Measurements from ENCODE around the gene TMEM131L. TPM values are rescaled to one million over a fixed set of nuclear protein-coding genes. Genes with fewer than 3 reads are reported as not detected.
"Not testable (repeated sequence)": the region's sequence is repeated elsewhere in the genome, so short reads cannot be mapped to it uniquely, and the experiment has no call there.

Gene TMEM131L
- total RNA-seq, 1 donor from 2014 or later, result 42.4 TPM

DNA sequence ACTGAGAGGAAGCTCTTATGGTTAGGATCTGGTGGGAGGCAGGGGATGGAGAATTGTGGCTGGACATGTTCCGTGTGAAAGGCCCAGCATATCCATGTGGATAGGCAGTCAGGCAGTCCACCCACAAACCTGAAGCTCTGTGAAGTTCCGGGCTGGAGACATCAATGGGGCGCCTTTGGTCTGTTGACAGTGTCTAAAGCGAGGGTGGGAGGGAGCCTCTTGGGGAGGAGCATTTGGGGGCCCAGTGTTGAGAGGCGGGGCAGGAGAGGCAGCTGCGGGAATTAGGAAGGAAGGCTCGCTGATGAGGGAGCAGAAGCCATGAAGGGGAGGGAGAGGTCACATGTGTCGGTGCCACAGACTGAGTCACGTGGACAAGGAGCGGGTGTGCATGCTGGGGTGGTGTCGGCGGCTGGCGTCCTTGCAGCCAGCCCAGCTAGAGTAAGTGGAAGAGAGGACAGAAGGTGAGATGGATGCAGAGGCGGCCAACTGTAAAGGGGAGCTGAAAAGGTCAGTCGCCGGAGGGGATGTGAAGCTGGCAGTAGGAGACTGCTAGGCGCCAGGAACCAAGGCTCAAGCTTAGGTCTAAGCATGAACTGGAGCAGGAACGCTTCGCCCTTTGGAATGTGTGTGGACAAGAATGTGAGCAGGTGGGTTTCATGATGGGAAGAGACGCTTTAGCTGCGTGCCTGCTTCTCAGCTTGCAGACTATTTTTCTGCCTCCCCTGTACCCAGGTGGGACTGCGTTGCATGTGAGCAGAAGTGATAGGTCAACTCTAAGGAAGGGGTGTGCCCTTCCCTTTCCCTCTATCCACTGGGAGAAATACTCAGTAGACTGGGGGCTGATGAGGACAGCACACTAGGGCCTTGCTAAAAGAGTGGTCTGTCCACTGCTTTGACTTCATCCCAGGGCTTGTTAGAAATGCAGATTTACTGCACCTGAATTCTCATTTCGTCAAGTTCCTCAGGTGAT is 174.0 kb downstream of the TMEM131L start:
- DNase-seq (ENCODE audit: low spot score in 2 of 2) (no peak), FAIRE-seq (no peak)

DNA sequence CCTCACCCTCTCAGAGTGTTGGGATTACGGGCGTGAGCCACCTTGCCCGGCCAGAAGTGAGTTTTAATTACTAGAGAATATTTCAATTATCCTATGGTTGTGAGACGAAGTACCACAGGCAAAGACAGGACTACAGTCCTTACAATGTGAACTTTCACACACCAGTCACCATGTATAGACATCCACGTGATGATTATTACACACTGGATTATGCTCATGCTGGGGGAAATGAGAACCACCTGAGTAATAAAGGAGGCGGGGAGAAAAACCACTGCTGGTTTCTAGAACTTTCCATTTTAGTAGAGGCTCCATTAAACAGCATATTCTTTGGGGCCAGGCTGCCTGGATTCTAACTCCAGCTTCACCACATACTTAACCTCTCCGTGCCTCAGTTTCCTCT is 175.4 kb downstream of the TMEM131L start:
- no peak for FAIRE-seq
- no peak for DNase-seq (ENCODE audit: low spot score in 2 of 2)

- DNase-seq (ENCODE audit: low spot score in 2 of 2) (peak in 1 of 2 donors; percentile 28), FAIRE-seq (peak; percentile 65)
These were observed 177.5 kb downstream of the TMEM131L start for GRCh38 chr4:153643406-153644383.

DNA sequence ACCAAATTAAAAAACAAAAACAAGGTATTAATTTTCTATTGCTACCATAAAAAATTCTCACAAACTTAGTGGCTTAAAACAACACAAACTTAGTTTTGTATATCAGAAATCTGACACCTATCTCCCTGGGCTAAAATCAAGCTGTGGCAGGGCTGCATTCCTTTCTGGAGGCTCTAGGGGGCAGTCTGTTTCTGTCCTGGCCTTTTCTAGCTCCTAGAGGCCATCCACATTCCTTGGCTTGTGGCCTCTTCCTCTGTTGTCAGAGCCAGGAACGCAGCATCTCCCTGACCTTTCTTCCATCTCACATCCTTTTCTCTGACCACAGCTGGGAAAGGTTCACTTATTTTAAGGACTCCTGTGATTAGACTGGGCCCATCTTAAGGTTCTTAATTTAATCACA is 179.0 kb downstream of the TMEM131L start:
- DNase-seq (ENCODE audit: low spot score in 2 of 2) (no peak), FAIRE-seq (no peak)

DNA sequence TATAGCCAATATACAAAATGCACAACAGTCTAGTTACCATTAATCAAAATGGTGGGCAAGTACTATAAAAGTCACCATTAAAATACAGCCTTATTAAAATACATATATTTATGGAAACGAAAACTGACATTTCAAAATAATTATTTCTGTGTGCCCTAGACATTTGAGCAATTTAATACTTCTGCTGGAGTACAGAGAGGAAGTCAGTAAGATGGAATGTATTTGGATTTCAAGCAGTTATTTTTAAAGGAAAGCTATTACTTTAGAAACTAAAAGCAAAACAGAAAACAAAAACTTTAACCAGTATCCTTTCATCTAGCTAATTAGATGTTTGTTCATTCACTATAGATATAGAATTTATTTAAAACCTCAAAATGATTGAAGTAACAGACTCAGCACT is 180.1 kb downstream of the TMEM131L start:
- DNase-seq (ENCODE audit: low spot score in 2 of 2) (no peak), FAIRE-seq (no peak)

DNA sequence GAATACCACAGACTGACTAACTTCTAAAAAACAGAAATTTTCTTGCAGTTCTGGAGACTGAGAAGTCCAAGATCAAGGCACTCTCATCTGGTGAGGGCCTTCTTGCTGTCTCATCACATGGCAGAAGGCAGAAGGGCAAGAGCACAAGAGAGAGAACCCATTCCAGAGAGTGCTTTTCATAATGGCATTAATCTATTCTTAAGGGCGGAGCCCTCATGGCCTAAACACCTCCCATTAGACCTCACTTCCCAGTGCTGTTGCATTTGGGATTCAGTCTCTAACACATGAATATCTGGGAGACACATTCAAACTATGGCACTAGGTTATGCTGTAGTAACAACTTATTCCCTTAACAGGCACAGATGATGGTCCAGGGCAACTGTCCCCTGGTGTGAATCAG is 180.8 kb downstream of the TMEM131L start:
- DNase-seq (ENCODE audit: low spot score in 2 of 2) (no peak), FAIRE-seq (no peak)

GRCh38 chr4:153647975-153648374 is 181.8 kb downstream of the TMEM131L start:
- no peak for DNase-seq (ENCODE audit: low spot score in 2 of 2)
- no peak for FAIRE-seq

- no peak for DNase-seq (ENCODE audit: low spot score in 2 of 2)
These were observed 183.4 kb downstream of the TMEM131L start for GRCh38 chr4:153649572-153649991.

GRCh38 chr4:153651116-153651515 is 185.0 kb downstream of the TMEM131L start:
- no peak for FAIRE-seq
- DNase-seq (ENCODE audit: low spot score in 2 of 2), result no peak

More at GRCh38 chr4:153649572-153649991, 183.4 kb downstream of the TMEM131L start:
- no peak for FAIRE-seq

- DNase-seq (ENCODE audit: low spot score in 2 of 2) (no peak), FAIRE-seq (no peak)
These were observed 185.4 kb downstream of the TMEM131L start for GRCh38 chr4:153651587-153651986.

DNA sequence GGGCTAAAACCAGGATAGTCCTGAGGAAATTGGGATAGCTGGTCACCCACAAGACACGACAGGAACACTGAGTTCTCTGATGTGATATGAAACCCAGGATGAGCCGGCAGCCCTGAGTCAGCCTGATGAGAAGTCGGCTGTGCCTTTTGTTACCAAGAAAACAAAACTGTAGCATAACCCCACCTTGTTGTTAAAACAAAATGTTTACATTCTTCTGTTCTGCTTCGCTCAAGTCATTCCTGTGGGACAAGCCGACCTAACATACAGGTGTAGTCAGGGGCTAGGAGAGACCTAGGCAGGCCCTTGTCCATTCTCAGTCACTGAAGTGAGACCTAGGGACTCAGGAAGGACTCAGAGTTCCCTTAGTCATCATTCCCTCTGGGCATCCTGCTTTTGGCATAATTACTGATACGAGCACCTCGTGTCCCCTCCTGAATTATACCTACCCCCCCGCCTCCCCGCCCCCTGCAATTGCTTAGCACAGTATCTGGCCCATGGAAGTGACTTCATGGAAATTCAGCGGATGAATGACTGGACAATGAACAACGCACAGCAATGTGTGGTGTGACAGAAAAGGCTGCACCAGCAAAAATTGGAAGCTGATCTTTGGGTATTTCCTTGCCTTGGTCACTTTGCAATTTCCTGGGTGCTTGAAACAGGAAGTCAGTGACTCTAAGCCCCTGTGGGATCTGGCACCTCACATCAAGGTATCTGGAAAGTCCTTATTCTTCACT is 186.1 kb downstream of the TMEM131L start:
- DNase-seq (ENCODE audit: low spot score in 2 of 2), result no peak

DNA sequence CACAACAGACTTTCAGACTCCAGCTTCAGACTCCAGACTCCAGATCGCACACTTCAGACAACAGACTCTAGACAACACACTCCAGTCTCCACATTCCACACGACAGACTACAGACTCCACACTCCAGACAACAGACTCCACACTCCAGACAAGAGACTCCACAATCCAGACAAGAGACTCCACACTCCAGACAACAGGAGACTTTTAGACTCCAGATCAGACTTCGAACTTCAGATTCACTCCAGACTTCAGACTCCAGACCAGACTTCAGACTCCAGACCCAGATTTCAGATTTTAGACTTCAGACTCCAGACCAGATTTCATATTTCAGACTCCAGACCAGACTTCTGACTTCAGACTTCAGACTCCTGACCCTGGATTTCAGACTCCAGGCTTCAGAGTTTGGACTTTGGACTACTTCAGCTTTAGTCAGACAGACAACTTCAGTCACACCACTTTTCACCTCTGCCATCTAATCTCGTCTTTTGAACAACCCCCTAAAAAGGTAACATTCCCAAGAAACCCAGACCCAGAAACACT is 188.9 kb downstream of the TMEM131L start:
- DNase-seq (ENCODE audit: low spot score in 2 of 2), result no peak
- FAIRE-seq, result no peak

More for the DNA sequence above, 186.1 kb downstream of the TMEM131L start:
- FAIRE-seq, result no peak

DNA sequence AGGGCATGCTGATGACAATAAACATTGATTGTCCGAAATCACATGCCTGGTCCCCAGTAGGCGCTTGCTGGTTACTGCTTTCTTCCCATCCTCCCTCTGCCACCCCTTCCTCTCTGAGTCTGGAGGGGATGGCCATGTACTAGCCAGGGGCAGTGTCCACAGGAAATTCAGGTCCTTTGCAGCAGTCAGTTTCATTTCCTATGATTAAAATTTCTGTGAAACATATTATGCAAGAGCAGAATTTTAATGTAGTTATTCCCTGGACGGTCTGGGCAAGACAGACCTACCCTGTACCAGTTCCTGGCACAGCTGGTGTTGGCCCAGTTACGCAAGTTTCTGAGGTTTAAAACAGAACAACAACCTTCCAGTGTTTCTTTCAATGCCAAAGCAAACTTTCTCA is 189.8 kb downstream of the TMEM131L start:
- no peak for DNase-seq (ENCODE audit: low spot score in 2 of 2)
- no peak for FAIRE-seq

- DNase-seq (ENCODE audit: low spot score in 2 of 2) (no peak), FAIRE-seq (no peak)
These were observed 195.2 kb downstream of the TMEM131L start for GRCh38 chr4:153661215-153661822.

- DNase-seq (ENCODE audit: low spot score in 2 of 2) (no peak), FAIRE-seq (no peak)
These were observed 195.7 kb downstream of the TMEM131L start for GRCh38 chr4:153661908-153662307.

DNA sequence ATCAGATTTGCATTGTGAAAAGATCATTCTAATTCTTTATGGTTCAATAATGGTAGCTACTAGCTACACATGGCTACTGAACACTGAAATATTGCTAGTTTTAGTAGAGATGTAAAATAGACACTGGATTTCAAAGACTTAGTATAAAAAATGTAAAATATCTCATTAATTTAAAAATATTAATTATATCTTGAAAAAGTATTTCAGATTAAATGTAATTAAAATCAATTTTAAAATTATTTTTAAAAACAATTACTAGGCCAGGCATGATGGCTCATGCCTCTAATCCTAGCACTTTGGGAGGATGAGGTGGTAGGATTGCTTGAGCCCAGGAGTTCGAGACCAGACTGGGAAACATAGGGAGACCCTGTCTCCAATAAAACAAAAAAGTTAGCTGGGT is 197.5 kb downstream of the TMEM131L start:
- no peak for FAIRE-seq
- no peak for DNase-seq (ENCODE audit: low spot score in 2 of 2)

- FAIRE-seq; DNase-seq (ENCODE audit: low spot score in 2 of 2): not testable (repeated sequence)
These were observed 200.3 kb downstream of the TMEM131L start for GRCh38 chr4:153666505-153666904.

DNA sequence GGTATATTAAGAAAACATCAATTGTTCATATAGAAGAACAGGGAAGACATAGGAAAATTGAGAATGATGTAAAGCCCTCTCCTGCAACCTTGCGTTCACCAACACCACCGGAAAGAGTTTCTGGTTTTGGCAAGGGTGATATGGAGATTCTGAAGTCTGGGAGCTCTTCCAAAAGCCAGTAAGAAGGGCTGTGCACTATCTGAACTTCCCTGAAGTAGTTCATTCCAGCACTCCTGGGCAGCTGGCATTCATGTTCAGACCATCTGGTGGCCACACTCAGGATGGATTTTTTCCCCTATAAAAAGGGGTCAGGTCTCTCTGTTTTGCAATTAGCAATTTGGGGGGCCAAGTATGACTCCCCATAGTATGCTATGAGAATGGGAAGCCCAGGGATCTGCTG is 202.5 kb downstream of the TMEM131L start:
- no peak for DNase-seq (ENCODE audit: low spot score in 2 of 2)

DNA sequence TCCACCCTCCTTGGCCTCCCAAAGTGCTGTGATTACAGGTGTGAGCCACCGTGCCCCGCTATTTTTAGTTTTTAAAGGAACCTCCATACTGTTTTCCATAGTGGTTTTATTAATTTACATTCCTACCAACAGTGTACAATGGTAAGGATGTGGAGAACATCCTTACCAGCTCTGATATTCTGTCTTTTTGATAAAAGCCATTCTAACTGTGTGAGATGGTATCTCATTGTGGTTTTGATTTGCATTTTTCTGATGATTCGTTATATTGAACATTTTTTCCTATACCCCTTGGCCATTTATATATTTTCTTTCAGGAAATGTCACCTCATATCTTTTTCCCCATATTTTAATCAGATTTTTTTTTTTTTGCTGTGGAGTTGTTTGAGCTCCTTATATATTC is 203.7 kb downstream of the TMEM131L start:
- FAIRE-seq, result no peak
- DNase-seq (ENCODE audit: low spot score in 2 of 2), result no peak

More for the DNA sequence above, 202.5 kb downstream of the TMEM131L start:
- FAIRE-seq, result no peak

Measured in frontal cortex (tissue), 4 donors.